Measurements from ENCODE around the gene SLCO2A1. TPM values are rescaled to one million over a fixed set of nuclear protein-coding genes. Genes with fewer than 3 reads are reported as not detected.

The SLCO2A1 gene
- total RNA-seq, 1 donor from 2014 or later, result not detected

DNA sequence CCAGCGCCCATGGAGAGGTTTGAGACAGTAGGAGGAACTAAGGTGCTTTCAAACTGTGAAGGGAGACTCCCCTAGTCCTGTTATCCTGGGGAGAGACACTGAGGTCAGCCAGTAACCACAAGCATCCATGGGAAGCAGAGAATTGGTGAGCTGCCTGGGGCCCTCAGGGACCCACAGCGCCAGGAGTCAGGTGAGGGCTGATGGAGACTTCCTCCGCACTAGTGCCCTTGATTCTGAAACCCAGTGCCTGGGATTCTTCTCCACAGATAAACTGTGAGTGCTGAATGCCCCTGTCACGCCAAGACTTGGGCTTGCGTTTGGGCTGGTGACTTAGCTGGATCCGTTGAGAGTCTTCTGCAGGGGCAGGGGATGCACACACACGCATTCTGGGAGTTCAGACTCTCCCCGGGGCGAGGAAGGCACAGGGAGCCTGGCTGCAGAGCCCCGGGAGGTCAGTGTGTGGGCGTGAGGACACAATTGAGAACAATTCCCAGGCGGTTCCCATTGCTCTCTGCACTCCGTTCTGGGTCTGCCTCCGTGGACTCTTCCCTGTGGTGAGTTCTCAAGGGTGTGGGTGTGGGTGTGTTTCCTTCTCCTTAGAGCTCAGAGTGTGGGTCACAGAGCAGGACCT is 37.9 kb upstream of the SLCO2A1 start:
- Mint-ChIP-seq H3K4me3 (no peak overlapping the region), H3K27ac (no peak overlapping the region), H3K27me3 (no peaks in the 10 kb centered on the region), H3K4me1 (no peaks in the 10 kb centered on the region), H3K9me3 (no peaks in the 10 kb centered on the region), H3K36me3 (ENCODE audit: low read depth) (no peaks in the 10 kb centered on the region)
- intact Hi-C loops (cut with micrococcal nuclease), result no loop called here
- no peak for DNase-seq

- Mint-ChIP-seq H3K4me1 (no peaks in the 10 kb centered on the region), H3K4me3 (no peak overlapping the region), H3K27me3 (no peaks in the 10 kb centered on the region), H3K36me3 (ENCODE audit: low read depth) (no peaks in the 10 kb centered on the region), H3K27ac (no peak overlapping the region), H3K9me3 (no peaks in the 10 kb centered on the region)
- intact Hi-C loops (cut with micrococcal nuclease), result no loop called here
- DNase-seq, result no peak
Measured at GRCh38 chr3:134066651-134067530, 37.2 kb upstream of the SLCO2A1 start.

GRCh38 chr3:134066158-134066541 is 36.4 kb upstream of the SLCO2A1 start:
- Mint-ChIP-seq H3K4me3 (no peak overlapping the region), H3K27ac (no peak overlapping the region), H3K9me3 (no peaks in the 10 kb centered on the region), H3K4me1 (no peaks in the 10 kb centered on the region), H3K36me3 (ENCODE audit: low read depth) (no peaks in the 10 kb centered on the region), H3K27me3 (no peaks in the 10 kb centered on the region)
- DNase-seq, result no peak
- intact Hi-C loops (cut with micrococcal nuclease), result no loop called here

GRCh38 chr3:134065252-134066157 is 35.8 kb upstream of the SLCO2A1 start:
- Mint-ChIP-seq H3K27me3 (no peaks in the 10 kb centered on the region), H3K4me1 (no peaks in the 10 kb centered on the region), H3K9me3 (no peaks in the 10 kb centered on the region), H3K4me3 (no peak overlapping the region), H3K36me3 (ENCODE audit: low read depth) (no peaks in the 10 kb centered on the region), H3K27ac (no peak overlapping the region)
- intact Hi-C loops (cut with micrococcal nuclease), result no loop called here
- no peak for DNase-seq

GRCh38 chr3:134064081-134064480 is 34.4 kb upstream of the SLCO2A1 start:
- no peaks in the 10 kb centered on the region for H3K27me3 Mint-ChIP-seq

GRCh38 chr3:134061401-134061800 is 31.7 kb upstream of the SLCO2A1 start:
- intact Hi-C loops (cut with micrococcal nuclease), result no loop called here
- Mint-ChIP-seq H3K36me3 (ENCODE audit: low read depth) (no peaks in the 10 kb centered on the region), H3K4me3 (no peak overlapping the region), H3K9me3 (no peaks in the 10 kb centered on the region), H3K4me1 (no peaks in the 10 kb centered on the region), H3K27me3 (no peaks in the 10 kb centered on the region), H3K27ac (no peak overlapping the region)
- no peak for DNase-seq

More at GRCh38 chr3:134064081-134064480, 34.4 kb upstream of the SLCO2A1 start:
- Mint-ChIP-seq H3K36me3 (ENCODE audit: low read depth) (no peaks in the 10 kb centered on the region), H3K4me1 (no peaks in the 10 kb centered on the region), H3K27ac (no peak overlapping the region), H3K4me3 (no peak overlapping the region), H3K9me3 (no peaks in the 10 kb centered on the region)
- no peak for DNase-seq
- intact Hi-C loops (cut with micrococcal nuclease), result no loop called here

DNA sequence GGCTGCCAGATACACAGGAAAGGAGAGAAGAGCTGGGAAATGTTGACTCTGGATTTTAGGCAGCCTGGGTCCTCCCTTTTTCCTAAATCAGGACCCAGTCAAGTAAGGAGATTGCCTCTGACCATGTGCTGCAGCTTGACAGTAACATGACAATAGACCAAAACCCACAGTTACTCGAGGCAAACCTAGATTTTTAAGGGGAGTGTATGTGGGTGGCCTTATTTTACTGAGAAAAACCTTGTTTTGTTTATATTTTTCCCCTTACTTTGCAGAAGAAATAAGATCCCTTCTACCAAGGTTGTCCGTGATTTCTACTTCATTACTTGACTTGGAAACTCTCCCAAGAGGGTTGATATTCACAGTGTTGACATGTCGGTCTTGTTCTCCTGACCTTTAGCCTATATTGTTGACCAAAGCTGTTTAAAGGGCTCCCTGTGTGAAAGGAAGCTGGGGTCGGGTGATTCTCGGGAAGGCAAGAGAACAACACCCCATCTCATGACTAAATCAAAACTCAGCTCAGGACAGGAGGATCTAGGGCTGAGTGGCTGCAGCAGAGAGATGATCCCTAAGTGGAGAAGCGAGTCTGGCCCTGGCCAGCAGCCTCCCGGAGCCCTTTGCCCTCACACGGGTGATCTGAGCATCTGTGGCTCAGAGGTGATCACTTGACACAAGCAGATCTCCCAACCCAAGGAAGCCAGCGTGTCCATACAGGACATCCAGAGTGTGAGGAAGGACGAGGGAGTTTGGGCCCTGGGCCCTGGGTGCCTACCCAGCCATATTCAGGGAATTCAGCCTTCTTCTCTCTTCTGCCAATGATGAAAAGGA is 31.0 kb upstream of the SLCO2A1 start:
- no peaks in the 10 kb centered on the region for H3K27me3 Mint-ChIP-seq
- no peak for DNase-seq
- intact Hi-C loops (cut with micrococcal nuclease), result no loop called here
- no peak overlapping the region for H3K4me3 Mint-ChIP-seq
- no peaks in the 10 kb centered on the region for H3K36me3 Mint-ChIP-seq (ENCODE audit: low read depth)
- no peaks in the 10 kb centered on the region for H3K4me1 Mint-ChIP-seq
- H3K9me3 Mint-ChIP-seq, result no peaks in the 10 kb centered on the region
- H3K27ac Mint-ChIP-seq, result no peak overlapping the region

DNA sequence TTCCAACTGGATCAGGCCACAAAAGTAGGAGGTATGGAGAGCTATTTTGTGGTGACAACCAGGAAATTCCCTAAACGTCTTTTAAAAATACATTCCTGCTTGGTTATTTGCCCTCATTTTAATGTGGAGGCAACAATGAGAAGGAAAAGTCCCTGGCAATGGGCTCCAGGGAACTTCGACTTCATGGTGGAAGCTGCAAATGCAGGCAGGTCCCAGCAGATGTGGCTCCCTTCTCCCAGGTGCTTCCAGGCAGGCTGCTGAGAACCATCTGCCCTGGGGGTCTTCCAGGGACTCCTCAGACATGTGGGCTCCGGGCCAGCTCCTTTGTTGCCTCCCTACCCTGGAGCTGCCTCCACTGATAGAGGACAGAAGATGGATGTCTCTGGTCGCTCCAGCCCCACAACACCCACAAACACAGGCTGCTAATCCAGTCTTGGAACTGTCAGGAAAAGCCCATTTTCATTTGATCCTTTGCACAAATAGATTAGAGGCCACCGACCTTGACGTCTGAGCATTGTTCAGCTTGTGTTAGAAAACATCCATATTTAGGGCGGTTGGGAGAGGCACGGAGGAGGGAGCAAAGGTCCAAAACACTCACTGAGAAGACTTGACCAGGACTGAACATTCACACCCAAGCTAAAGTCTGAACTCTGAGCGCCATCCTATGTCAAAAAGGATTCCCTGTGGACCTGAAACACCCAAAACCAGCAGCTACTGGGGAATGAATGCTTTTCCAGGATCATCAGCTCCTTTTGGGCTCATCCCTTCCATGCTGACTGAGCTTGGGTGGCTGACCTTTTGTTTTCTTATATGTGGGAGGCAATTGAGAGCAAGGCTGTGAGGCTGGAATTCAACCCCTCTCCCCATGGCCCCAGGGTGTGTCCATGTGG is 30.2 kb upstream of the SLCO2A1 start:
- no peak overlapping the region for H3K27ac Mint-ChIP-seq
- H3K27me3 Mint-ChIP-seq, result no peaks in the 10 kb centered on the region

GRCh38 chr3:134059035-134059601 is 29.4 kb upstream of the SLCO2A1 start:
- DNase-seq, result no peak
- Mint-ChIP-seq H3K27me3 (no peaks in the 10 kb centered on the region), H3K27ac (no peak overlapping the region), H3K36me3 (ENCODE audit: low read depth) (no peaks in the 10 kb centered on the region), H3K9me3 (no peaks in the 10 kb centered on the region), H3K4me1 (peaks cover 3% of the 10 kb centered on the region), H3K4me3 (no peak overlapping the region)
- intact Hi-C loops (cut with micrococcal nuclease), result no loop called here

More for the DNA sequence above, 30.2 kb upstream of the SLCO2A1 start:
- DNase-seq, result no peak
- H3K36me3 Mint-ChIP-seq (ENCODE audit: low read depth), result no peaks in the 10 kb centered on the region
- no peaks in the 10 kb centered on the region for H3K9me3 Mint-ChIP-seq
- peaks cover 1% of the 10 kb centered on the region for H3K4me1 Mint-ChIP-seq
- intact Hi-C loops (cut with micrococcal nuclease), result no loop called here
- no peak overlapping the region for H3K4me3 Mint-ChIP-seq

DNA sequence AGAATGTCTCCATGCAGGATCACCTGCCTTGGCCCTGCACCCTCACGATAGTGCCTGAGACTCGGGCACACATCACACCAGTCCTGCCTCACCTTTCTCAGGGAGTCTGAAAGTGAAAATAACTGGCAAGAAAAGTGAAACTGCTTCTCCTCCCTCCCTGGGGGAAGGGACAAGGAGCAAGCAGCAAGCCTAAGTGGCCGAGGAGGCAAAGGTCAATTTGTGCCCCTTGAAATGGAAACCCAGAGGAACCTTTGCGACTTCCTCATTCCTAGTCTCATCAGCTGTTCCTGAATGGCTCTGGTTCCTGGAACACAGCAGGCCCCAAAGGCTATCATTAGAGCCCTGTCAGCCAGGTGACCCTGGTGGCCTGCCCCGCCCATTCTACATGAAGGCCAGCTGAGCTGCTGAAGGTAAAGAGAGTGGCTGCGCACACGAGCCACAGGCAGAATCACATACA is 28.0 kb upstream of the SLCO2A1 start:
- no peaks in the 10 kb centered on the region for H3K27me3 Mint-ChIP-seq
- intact Hi-C loops (cut with micrococcal nuclease), result no loop called here
- peaks cover 3% of the 10 kb centered on the region for H3K4me1 Mint-ChIP-seq
- H3K4me3 Mint-ChIP-seq, result no peak overlapping the region
- DNase-seq, result no peak
- peaks cover 4% of the 10 kb centered on the region for H3K9me3 Mint-ChIP-seq
- H3K36me3 Mint-ChIP-seq (ENCODE audit: low read depth), result no peaks in the 10 kb centered on the region
- no peak overlapping the region for H3K27ac Mint-ChIP-seq

DNA sequence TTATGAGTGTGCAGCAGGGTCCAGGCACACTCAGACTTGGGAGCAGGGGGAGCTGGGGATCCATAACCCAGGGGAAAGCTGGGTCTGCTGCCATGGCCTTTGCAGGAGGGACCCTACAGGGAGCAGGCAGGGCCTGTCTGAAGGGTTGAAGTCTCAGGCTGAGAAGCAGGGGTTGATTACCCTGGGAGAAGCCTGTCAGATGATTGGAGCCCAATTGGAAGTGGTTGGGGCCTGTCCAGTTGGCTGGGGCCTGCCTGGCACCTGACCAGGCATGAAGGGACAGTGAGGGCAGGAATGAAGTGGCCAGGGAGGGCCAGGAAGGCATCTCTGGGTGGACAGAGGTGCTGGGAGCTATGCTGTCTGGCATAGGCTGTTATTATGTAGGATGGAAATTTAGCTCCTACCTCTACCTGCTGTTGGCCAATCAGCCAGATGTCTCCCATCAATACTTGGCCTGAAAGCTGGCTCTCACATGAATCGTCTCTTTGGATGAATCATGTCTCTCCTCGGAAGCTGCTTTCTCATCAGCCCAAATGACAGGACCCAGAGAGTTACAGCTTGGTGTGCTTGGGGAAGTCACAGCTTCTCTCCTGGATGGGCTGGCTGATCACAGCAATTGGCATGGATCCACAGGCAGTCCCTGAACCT is 27.4 kb upstream of the SLCO2A1 start:
- no peak for DNase-seq
- Mint-ChIP-seq H3K27ac (no peak overlapping the region), H3K27me3 (no peaks in the 10 kb centered on the region), H3K36me3 (ENCODE audit: low read depth) (no peaks in the 10 kb centered on the region), H3K9me3 (peaks cover 4% of the 10 kb centered on the region), H3K4me3 (no peak overlapping the region), H3K4me1 (peaks cover 3% of the 10 kb centered on the region)
- intact Hi-C loops (cut with micrococcal nuclease), result no loop called here

- H3K4me1 Mint-ChIP-seq, result peaks cover 3% of the 10 kb centered on the region
- peaks cover 4% of the 10 kb centered on the region for H3K9me3 Mint-ChIP-seq
- no peaks in the 10 kb centered on the region for H3K27me3 Mint-ChIP-seq
- no peak overlapping the region for H3K4me3 Mint-ChIP-seq
- no peak overlapping the region for H3K27ac Mint-ChIP-seq
- intact Hi-C loops (cut with micrococcal nuclease), result no loop called here
- DNase-seq, result no peak
- H3K36me3 Mint-ChIP-seq (ENCODE audit: low read depth), result no peaks in the 10 kb centered on the region
Measured at GRCh38 chr3:134056464-134056891, 26.8 kb upstream of the SLCO2A1 start.
